IMR-90 (cell line): ENCODE data around the gene GRM8.

Experiments
- BHLHE40 ChIP-seq: fragments of 150-350 bp; IDR thresholded peaks from 2 replicates; pipeline ENCODE4 v1.6.1; 2016; ENCODE audit warnings: mild to moderate bottlenecking, low read depth, low read length
- CEBPB ChIP-seq: IDR thresholded peaks from 2 replicates; pipeline ENCODE4 v1.6.1; 2012; ENCODE audit warnings: low read depth, low read length, improper control_type of control experiment
- CHD1 ChIP-seq: IDR thresholded peaks from 2 replicates; pipeline ENCODE4 v1.6.1; 2012; ENCODE audit warnings: low read depth, low read length, improper control_type of control experiment
- FOS ChIP-seq: fragments of 150-350 bp; IDR thresholded peaks from 2 replicates; pipeline ENCODE4 v1.6.1; 2016; ENCODE audit warnings: low read depth, low read length
- MAFK ChIP-seq: IDR thresholded peaks from 2 replicates; pipeline ENCODE4 v1.6.1; 2012; ENCODE audit warnings: low read depth, low read length, improper control_type of control experiment
- MAZ ChIP-seq: IDR thresholded peaks from 2 replicates; pipeline ENCODE4 v1.6.1; 2012; ENCODE audit warnings: low read depth, mild to moderate bottlenecking, low read length, improper control_type of control experiment, moderate library complexity, borderline replicate concordance
- MXI1 ChIP-seq: IDR thresholded peaks from 2 replicates; pipeline ENCODE4 v1.6.1; 2012; ENCODE audit warnings: low read depth, mild to moderate bottlenecking, low read length, moderate library complexity, borderline replicate concordance
- POLR2A ChIP-seq: IDR thresholded peaks from 2 replicates; pipeline ENCODE4 v1.6.1; 2012; ENCODE audit warnings: mild to moderate bottlenecking, low read depth, low read length
- RAD21 ChIP-seq: IDR thresholded peaks from 2 replicates; pipeline ENCODE4 v1.6.1; 2012; ENCODE audit warnings: low read length, improper control_type of control experiment
- RCOR1 ChIP-seq: IDR thresholded peaks from 2 replicates; pipeline ENCODE4 v1.6.1; 2012; ENCODE audit warnings: mild to moderate bottlenecking, low read length, improper control_type of control experiment; ENCODE audit not compliant: insufficient replicate concordance
- RFX5 ChIP-seq: IDR thresholded peaks from 2 replicates; pipeline ENCODE4 v1.8.0; 2012; ENCODE audit warnings: low read depth, mild to moderate bottlenecking, low read length, moderate library complexity
- SMC3 ChIP-seq: fragments of 150-350 bp; IDR thresholded peaks from 2 replicates; pipeline ENCODE4 v1.6.1; 2016; ENCODE audit warnings: low read depth, mild to moderate bottlenecking, antibody characterized with exemption, low read length, moderate library complexity
- USF2 ChIP-seq: fragments of 150-350 bp; IDR thresholded peaks from 2 replicates; pipeline ENCODE4 v1.6.1; 2017; ENCODE audit warnings: mild to moderate bottlenecking, antibody characterized with exemption, low read length, low read depth
- TF ChIP-seq, protein P1 (sequence below): conservative IDR thresholded peaks from 2 replicates; pipeline ENCODE4 v1.5.1; 2012; ENCODE audit warnings: mild to moderate bottlenecking, low read depth, low read length, improper control_type of control experiment

GRCh38 chr7:126686474-126686873 lies 566.3 kb downstream of the GRM8 start:
- TF ChIP-seq, protein P1, sequence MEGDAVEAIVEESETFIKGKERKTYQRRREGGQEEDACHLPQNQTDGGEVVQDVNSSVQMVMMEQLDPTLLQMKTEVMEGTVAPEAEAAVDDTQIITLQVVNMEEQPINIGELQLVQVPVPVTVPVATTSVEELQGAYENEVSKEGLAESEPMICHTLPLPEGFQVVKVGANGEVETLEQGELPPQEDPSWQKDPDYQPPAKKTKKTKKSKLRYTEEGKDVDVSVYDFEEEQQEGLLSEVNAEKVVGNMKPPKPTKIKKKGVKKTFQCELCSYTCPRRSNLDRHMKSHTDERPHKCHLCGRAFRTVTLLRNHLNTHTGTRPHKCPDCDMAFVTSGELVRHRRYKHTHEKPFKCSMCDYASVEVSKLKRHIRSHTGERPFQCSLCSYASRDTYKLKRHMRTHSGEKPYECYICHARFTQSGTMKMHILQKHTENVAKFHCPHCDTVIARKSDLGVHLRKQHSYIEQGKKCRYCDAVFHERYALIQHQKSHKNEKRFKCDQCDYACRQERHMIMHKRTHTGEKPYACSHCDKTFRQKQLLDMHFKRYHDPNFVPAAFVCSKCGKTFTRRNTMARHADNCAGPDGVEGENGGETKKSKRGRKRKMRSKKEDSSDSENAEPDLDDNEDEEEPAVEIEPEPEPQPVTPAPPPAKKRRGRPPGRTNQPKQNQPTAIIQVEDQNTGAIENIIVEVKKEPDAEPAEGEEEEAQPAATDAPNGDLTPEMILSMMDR = no peak
- TF ChIP-seq BHLHE40 (no peak), RCOR1 (no peak), POLR2A (no peak), MAZ (no peak), SMC3 (no peak), USF2 (no peak), RAD21 (no peak), MXI1 (no peak), CHD1 (no peak), CEBPB (no peak), MAFK (no peak), RFX5 (no peak), FOS (no peak)
